Measurements from ENCODE around the gene SLC45A1. TPM values are rescaled to one million over a fixed set of nuclear protein-coding genes. Genes with fewer than 3 reads are reported as not detected.

The SLC45A1 gene
- total RNA-seq, 1 donor, result 2.0 TPM

- no peak for DNase-seq (ENCODE audit: low read depth)
- TF ChIP-seq CTCF (IDR thresholded peaks at IDR 0.05; ENCODE audit: insufficient read depth, low read length), result no peak
- H3K4me3 ChIP-seq (ENCODE audit: low read depth, low read length), result no peak overlapping the region
Observed at GRCh38 chr1:8307628-8308027, 10.3 kb upstream of the SLC45A1 start.

- TF ChIP-seq CTCF (IDR thresholded peaks at IDR 0.05; ENCODE audit: insufficient read depth, low read length), result no peak
- H3K4me3 ChIP-seq (ENCODE audit: low read depth, low read length), result no peak overlapping the region
- DNase-seq (ENCODE audit: low read depth), result no peak
Observed at GRCh38 chr1:8311068-8311718, 6.7 kb upstream of the SLC45A1 start.

- no peak overlapping the region for H3K4me3 ChIP-seq (ENCODE audit: low read depth, low read length)
- no peak for TF ChIP-seq CTCF (IDR thresholded peaks at IDR 0.05; ENCODE audit: insufficient read depth, low read length)
- DNase-seq (ENCODE audit: low read depth), result no peak
Observed at GRCh38 chr1:8312235-8313218, 5.4 kb upstream of the SLC45A1 start.

- no peak overlapping the region for H3K4me3 ChIP-seq (ENCODE audit: low read depth, low read length)
- no peak for TF ChIP-seq CTCF (IDR thresholded peaks at IDR 0.05; ENCODE audit: insufficient read depth, low read length)
- no peak for DNase-seq (ENCODE audit: low read depth)
Observed at GRCh38 chr1:8313231-8313630, 4.7 kb upstream of the SLC45A1 start.

- peak; percentile 94 for TF ChIP-seq CTCF (IDR thresholded peaks at IDR 0.05; ENCODE audit: insufficient read depth, low read length)
- peak; percentile 81 for DNase-seq (ENCODE audit: low read depth)
- H3K4me3 ChIP-seq (ENCODE audit: low read depth, low read length), result no peak overlapping the region
Observed at GRCh38 chr1:8314346-8315280, 3.3 kb upstream of the SLC45A1 start.

Data from fibroblast of the aortic adventitia (primary cell).